Omental fat pad (tissue), 4 donors: ENCODE measurements around the gene NRTN. TPM values are rescaled to one million over a fixed set of nuclear protein-coding genes. Genes with fewer than 3 reads are reported as not detected.
A peak's percentile ranks its signal among the peaks of the same experiment; 100 is the strongest.

ENCODE experiments used
- ATAC-seq: fragments of 150-250 bp; one replicate; pipeline ENCODE4 v1.9.1; 2016; ENCODE audit warnings: mild to moderate bottlenecking, moderate library complexity; ENCODE audit not compliant: low FRiP score
- DNase-seq: peaks from one replicate; pipeline ENCODE4 v3.0.0-alpha.2; 2019; ENCODE audit warnings: low spot score
- total RNA-seq, 4 donors: library from RNA; depleted of rRNA; stranded (reverse); fragments of >200 nt; gene quantifications; one replicate each; pipeline ENCODE4 v1.1.0, GENCODE V29; 2016
- TF ChIP-seq, protein P1 (sequence below), 3 donors: fragments of 450-650 bp; IDR thresholded peaks; one replicate each; pipeline ENCODE4 v1.5.1; 2016 to 2017; ENCODE audit warnings: antibody characterized with exemption in 3 of 3, mild to moderate bottlenecking in 3 of 3, moderate library complexity in 2 of 3

NRTN gene
- total RNA-seq, 4 donors from 2014 or later: not detected

DNA sequence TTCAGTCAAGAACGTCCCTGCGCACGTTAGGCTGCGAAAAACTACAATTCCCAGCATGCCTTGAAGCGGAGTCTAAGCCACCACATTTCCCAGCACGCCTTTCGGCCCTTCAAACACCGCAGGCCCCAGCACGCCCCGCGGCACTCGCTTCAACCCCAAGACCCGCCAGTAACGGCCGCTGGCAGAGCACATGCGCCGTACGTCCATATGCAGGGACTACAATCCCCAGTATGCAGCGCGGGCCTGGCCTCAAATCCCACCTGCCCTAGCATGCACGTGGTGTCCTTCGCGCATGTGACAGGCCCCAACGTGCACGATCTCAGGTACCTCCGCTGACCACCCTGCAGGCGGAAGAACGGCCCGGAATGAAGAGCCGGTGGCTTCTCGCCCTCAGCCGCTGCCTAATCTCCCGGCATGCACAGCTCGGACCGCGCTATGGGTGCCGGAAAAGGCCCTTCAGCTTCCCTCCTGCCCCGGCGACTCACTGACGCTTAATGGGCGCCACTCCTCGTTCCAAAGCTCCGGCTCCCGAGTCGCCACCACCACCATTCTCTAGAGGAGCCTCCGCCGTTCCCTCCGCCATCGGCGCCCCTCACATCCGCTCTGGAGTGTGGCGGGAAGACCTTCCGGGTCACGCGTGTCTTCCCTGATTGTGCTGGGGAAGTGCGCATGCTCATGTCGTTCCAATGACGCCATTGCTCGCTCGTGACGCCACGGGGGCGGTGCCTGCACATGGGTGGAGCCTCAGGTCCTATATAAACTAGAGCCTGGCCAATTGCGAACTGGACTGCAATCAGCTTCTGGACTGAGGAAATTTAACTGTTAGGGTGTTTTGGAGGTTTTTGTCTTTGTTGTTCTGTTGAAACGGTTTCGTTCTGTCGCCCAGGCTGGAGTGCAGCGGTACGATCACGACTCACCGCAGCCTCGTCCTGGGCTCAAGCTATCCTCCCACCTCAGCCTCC, 14.0 kb upstream of the NRTN start, which contains the start of gene DUS3L:
Gene DUS3L, minus strand, starts transcription at position 605 of the 962 bp plus-strand sequence. Its CDS starts 22 bp downstream, at position 583.
- ATAC-seq (peak; percentile 97), DNase-seq (peak; percentile 95)
- TF ChIP-seq, protein P1, sequence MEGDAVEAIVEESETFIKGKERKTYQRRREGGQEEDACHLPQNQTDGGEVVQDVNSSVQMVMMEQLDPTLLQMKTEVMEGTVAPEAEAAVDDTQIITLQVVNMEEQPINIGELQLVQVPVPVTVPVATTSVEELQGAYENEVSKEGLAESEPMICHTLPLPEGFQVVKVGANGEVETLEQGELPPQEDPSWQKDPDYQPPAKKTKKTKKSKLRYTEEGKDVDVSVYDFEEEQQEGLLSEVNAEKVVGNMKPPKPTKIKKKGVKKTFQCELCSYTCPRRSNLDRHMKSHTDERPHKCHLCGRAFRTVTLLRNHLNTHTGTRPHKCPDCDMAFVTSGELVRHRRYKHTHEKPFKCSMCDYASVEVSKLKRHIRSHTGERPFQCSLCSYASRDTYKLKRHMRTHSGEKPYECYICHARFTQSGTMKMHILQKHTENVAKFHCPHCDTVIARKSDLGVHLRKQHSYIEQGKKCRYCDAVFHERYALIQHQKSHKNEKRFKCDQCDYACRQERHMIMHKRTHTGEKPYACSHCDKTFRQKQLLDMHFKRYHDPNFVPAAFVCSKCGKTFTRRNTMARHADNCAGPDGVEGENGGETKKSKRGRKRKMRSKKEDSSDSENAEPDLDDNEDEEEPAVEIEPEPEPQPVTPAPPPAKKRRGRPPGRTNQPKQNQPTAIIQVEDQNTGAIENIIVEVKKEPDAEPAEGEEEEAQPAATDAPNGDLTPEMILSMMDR (IDR thresholded peaks at IDR 0.05): no peak

GRCh38 chr19:5792224-5792623, 12.6 kb upstream of the NRTN start:
- TF ChIP-seq, protein P1 (IDR thresholded peaks at IDR 0.05): no peak
- DNase-seq: no peak
- ATAC-seq: no peak

GRCh38 chr19:5793188-5793587, 11.7 kb upstream of the NRTN start:
- DNase-seq (no peak), ATAC-seq (no peak)
- TF ChIP-seq, protein P1 (IDR thresholded peaks at IDR 0.05): no peak

GRCh38 chr19:5795382-5795919, 9.4 kb upstream of the NRTN start:
- DNase-seq (no peak), ATAC-seq (no peak)
- TF ChIP-seq, protein P1 (IDR thresholded peaks at IDR 0.05): no peak

DNA sequence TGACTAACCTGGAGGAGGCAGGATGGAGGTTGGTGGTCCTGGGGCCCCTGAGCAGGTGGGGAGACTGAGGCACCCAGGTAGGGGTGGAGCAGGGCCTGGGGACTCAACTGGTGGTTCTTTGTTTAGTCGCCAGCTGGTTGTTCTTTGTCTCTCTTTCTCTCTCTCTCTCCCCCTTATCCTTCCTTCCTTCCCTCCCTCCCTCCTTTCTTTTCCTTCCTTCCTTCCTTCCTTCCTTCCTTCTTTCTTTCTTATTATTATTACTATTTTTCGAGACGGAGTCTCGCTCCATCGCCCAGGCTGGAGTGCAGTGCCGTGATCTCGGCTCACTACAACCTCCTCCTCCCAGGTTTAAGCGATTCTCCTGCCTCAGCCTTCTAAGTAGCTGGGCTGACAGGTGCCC, 6.6 kb upstream of the NRTN start:
- ATAC-seq (no peak), DNase-seq (no peak)
- TF ChIP-seq, protein P1 (IDR thresholded peaks at IDR 0.05): no peak

GRCh38 chr19:5799247-5800241, 5.3 kb upstream of the NRTN start:
- ATAC-seq (no peak), DNase-seq (no peak)
- TF ChIP-seq, protein P1 (IDR thresholded peaks at IDR 0.05): no peak
